ENCODE results near the gene CMSS1.

Gene CMSS1

GRCh38 chr3:100124201-100124761 is 306.6 kb downstream of the CMSS1 start:
- H2AFZ ChIP-seq (ENCODE audit: low read length) = no peak overlapping the region
- no peaks in the 10 kb centered on the region for H3K79me2 ChIP-seq (ENCODE audit: insufficient read depth, low read length)
- H3K9me2 ChIP-seq (replicated peaks; ENCODE audit: low read depth, low read length) = no peaks in the 10 kb centered on the region
- no peaks in the 10 kb centered on the region for H4K20me1 ChIP-seq (ENCODE audit: insufficient read depth, low read length, poor library complexity, severe bottlenecking)
- H3F3A ChIP-seq (ENCODE audit: low read depth) = no peaks in the 10 kb centered on the region
- no peak overlapping the region for H3K9ac ChIP-seq (ENCODE audit: low read depth, low read length, poor library complexity, severe bottlenecking)
- TF ChIP-seq CTCF (conservative IDR thresholded peaks at IDR 0.05; ENCODE audit: low read length) = no peak
- TF ChIP-seq EZH2phosphoT487 (IDR thresholded peaks at IDR 0.05; ENCODE audit: borderline replicate concordance) = no peak
- H3K4me1 ChIP-seq (ENCODE audit: insufficient read depth, low read length, poor library complexity, severe bottlenecking) = peaks cover 8% of the 10 kb centered on the region
- H3K36me3 ChIP-seq (ENCODE audit: insufficient read depth, low read length) = no peaks in the 10 kb centered on the region
- H3K9me3 ChIP-seq (ENCODE audit: insufficient read depth, low read depth, low read length) = no peaks in the 10 kb centered on the region
- H3K27me3 ChIP-seq (ENCODE audit: insufficient read depth, low read length, poor library complexity, severe bottlenecking) = no peaks in the 10 kb centered on the region
- H3K4me2 ChIP-seq (ENCODE audit: low read depth, low read length, poor library complexity, severe bottlenecking) = no peak overlapping the region
- H3K4me3 ChIP-seq (ENCODE audit: low read length, poor library complexity, severe bottlenecking) = no peak overlapping the region

GRCh38 chr3:100125161-100125938 is 307.7 kb downstream of the CMSS1 start:
- Histone ChIP-seq H3K9me3 (ENCODE audit: insufficient read depth, low read depth, low read length) (no peaks in the 10 kb centered on the region), H3K4me3 (ENCODE audit: low read length, poor library complexity, severe bottlenecking) (no peak overlapping the region), H4K20me1 (ENCODE audit: insufficient read depth, low read length, poor library complexity, severe bottlenecking) (no peaks in the 10 kb centered on the region), H3K4me1 (ENCODE audit: insufficient read depth, low read length, poor library complexity, severe bottlenecking) (peaks cover 15% of the 10 kb centered on the region), H3K9me2 (replicated peaks; ENCODE audit: low read depth, low read length) (no peaks in the 10 kb centered on the region), H3K4me2 (ENCODE audit: low read depth, low read length, poor library complexity, severe bottlenecking) (no peak overlapping the region), H3K27me3 (ENCODE audit: insufficient read depth, low read length, poor library complexity, severe bottlenecking) (no peaks in the 10 kb centered on the region), H3K36me3 (ENCODE audit: insufficient read depth, low read length) (no peaks in the 10 kb centered on the region), H3K9ac (ENCODE audit: low read depth, low read length, poor library complexity, severe bottlenecking) (no peak overlapping the region), H2AFZ (ENCODE audit: low read length) (no peak overlapping the region), H3K79me2 (ENCODE audit: insufficient read depth, low read length) (no peaks in the 10 kb centered on the region), H3F3A (ENCODE audit: low read depth) (no peaks in the 10 kb centered on the region)
- TF ChIP-seq CTCF (conservative IDR thresholded peaks at IDR 0.05; ENCODE audit: low read length) = no peak
- no peak for TF ChIP-seq EZH2phosphoT487 (IDR thresholded peaks at IDR 0.05; ENCODE audit: borderline replicate concordance)

GRCh38 chr3:100127792-100128191 is 310.1 kb downstream of the CMSS1 start:
- H3K9me3 ChIP-seq (ENCODE audit: insufficient read depth, low read depth, low read length) = no peaks in the 10 kb centered on the region
- H3K27me3 ChIP-seq (ENCODE audit: insufficient read depth, low read length, poor library complexity, severe bottlenecking) = no peaks in the 10 kb centered on the region
- H4K20me1 ChIP-seq (ENCODE audit: insufficient read depth, low read length, poor library complexity, severe bottlenecking) = no peaks in the 10 kb centered on the region
- no peak overlapping the region for H3K4me2 ChIP-seq (ENCODE audit: low read depth, low read length, poor library complexity, severe bottlenecking)
- no peak overlapping the region for H2AFZ ChIP-seq (ENCODE audit: low read length)
- no peaks in the 10 kb centered on the region for H3F3A ChIP-seq (ENCODE audit: low read depth)
- no peaks in the 10 kb centered on the region for H3K36me3 ChIP-seq (ENCODE audit: insufficient read depth, low read length)
- no peak for TF ChIP-seq EZH2phosphoT487 (IDR thresholded peaks at IDR 0.05; ENCODE audit: borderline replicate concordance)
- TF ChIP-seq CTCF (conservative IDR thresholded peaks at IDR 0.05; ENCODE audit: low read length) = no peak
- no peaks in the 10 kb centered on the region for H3K9me2 ChIP-seq (replicated peaks; ENCODE audit: low read depth, low read length)
- peaks cover 15% of the 10 kb centered on the region for H3K4me1 ChIP-seq (ENCODE audit: insufficient read depth, low read length, poor library complexity, severe bottlenecking)
- no peaks in the 10 kb centered on the region for H3K79me2 ChIP-seq (ENCODE audit: insufficient read depth, low read length)
- no peak overlapping the region for H3K4me3 ChIP-seq (ENCODE audit: low read length, poor library complexity, severe bottlenecking)
- H3K9ac ChIP-seq (ENCODE audit: low read depth, low read length, poor library complexity, severe bottlenecking) = no peak overlapping the region

All from Loucy (cell line).